ENCODE results near the gene LIPT2.
"Not testable (repeated sequence)": the region's sequence is repeated elsewhere in the genome, so short reads cannot be mapped to it uniquely, and the experiment has no call there.

The LIPT2 gene

DNA sequence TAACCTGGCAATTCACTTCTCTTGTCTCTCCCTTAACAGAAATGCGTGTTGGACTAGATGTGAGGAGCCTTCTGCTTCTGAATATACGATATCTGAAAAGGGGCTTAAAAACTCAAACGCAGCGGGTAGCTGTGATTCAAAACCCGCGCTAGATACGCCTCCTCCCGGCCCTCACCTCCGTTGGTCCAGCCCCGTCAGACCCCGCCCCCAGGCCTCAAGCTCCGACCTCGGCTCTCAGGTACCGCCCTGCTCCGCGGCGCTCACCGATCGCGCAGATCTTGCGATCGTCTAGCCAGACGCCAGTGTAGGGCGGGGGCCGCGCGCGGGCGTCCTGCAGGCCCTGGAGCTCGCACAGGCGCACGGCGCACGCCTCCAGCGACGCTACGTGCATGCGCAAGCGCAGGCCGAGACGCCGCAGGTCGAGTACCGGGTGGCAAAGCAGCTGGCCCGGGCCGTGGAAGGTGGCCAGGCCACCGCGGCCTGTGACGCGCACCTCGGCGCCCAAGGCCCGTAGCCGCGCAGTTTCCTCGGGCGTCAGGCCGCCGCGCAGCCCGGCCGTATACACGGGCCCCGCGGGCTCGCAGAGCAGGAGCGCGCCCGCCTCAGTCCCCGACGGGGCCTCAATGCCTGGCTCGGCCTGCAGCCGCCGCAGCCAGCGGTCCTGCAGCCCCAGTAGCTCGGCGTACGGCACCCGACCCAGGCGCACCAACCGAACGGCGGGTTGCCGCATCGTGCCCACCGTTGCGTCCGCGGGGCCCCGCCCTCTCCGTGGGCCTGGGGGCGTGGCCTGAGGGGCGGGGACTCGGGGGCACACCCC lies at the start of gene LIPT2:
TSS of gene LIPT2 (minus strand) at position 751 of the 817 bp plus-strand sequence. CDS start at position 730, 21 bp downstream.
- DNase-seq (ENCODE audit: low read depth in 2 of 2) = peak; percentile 96 to 98

DNA sequence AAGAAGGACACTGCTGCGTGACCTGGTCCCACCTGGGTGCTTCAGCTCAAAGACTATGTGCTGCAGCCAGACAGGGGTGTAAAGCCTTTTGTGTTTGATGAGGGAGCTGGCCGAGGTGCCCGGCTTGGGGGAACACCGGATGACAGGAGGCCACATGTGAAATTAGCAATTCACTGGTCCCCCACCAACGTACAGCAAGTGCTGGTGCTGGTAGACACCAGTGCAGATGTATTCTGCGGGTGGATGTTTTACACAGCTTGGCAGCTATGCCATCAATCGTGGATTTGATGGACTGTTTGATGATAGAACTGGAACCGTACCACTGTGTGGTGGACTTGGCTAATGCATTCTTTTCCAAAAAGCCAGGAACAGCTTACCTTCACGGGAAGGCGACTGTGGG lies 47.9 kb upstream of the LIPT2 start:
- no peak for DNase-seq (ENCODE audit: low read depth in 2 of 2)

DNA sequence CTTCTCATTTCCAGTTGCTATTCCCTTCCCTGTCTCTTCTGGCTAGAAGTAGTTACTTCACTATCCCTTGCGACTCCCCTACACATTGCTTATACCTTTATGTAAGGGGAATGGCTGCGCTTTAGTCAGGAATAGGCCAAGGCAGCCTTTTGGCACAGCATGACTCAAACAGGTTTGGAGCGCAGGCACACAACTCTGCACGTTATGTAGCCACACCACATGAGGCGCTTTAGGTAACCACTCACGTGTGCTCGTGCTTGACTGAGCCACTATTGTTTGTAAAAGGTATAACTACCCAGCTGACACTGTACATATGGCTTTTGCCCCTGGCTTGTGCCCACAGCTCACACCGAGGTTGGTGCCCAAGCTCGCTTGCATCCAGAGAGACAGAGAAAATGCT lies 46.7 kb upstream of the LIPT2 start:
- DNase-seq (ENCODE audit: low read depth in 2 of 2) = no peak

DNA sequence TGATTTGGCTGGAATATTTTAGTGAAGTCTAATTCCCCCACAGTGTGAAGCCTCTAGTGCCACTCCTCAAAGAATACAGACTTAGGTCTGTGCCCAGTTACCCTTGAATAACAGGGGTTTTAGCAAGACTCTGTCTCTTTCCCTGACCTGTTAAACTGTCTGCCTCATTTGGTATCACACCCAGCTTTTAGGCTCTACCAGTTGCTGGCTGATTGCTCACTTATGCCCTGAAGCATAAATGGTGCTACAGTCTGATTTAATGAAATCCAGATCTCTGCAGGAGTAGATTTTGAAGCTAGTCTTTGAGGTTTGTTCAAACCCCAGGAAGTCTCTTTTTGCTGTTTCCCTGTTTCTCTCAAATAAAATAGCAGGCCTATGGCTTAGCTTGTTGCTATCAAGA lies 45.2 kb upstream of the LIPT2 start:
- no peak for DNase-seq (ENCODE audit: low read depth in 2 of 2)

DNA sequence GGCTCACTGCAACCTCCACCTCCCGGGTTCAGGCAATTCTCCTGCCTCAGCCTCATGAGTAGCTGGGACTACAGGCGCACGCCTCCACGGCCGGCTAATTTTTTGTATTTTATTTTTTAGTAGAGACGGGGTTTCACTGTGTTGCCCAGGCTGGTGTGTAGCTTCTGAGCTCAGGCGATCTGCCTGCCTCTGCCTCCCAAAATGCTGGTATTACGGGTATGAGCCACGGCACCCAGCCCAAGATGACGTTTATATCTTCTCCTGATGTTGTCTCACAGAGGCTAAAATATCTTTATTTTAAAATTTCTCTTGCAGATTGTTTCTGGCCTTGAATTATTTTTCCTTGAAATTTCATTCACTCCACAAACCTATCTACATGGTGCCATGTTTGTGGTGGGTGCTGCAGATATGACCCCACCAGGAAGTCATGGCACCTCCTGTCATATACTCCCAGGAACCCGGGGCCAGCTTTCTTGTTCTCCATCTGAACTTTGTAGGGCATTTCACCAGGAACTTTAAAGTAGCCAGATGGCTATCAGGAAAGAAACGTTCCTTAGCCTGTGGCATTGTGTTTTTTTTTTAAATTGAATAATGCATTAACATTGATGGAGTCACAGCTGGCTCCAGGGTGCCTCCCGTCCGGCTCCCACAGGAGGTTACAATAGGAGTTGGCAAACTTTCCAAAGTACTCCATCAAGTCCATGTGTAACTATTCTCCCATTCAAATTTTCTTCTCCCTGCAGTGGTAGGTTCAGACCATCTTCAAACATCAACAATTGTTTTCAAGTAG lies 42.0 kb upstream of the LIPT2 start:
- no peak for DNase-seq (ENCODE audit: low read depth in 2 of 2)

DNA sequence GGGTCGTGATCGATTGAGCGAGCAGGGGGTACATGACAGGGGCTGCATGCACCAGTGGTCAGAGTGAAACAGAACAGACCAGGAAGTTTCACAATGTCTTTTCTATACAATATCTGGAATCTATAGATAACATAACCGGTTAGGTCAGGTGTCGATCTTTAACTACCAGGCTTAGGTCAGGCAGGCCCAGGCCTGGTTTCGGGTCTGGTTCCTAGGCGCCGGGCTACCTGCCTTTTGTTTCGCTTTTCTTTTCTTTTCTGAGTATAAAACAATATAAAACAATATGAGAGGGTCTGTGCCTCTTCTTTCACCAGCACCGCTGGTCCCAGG lies 41.4 kb upstream of the LIPT2 start:
- DNase-seq (ENCODE audit: low read depth in 2 of 2) = not testable (repeated sequence)

DNA sequence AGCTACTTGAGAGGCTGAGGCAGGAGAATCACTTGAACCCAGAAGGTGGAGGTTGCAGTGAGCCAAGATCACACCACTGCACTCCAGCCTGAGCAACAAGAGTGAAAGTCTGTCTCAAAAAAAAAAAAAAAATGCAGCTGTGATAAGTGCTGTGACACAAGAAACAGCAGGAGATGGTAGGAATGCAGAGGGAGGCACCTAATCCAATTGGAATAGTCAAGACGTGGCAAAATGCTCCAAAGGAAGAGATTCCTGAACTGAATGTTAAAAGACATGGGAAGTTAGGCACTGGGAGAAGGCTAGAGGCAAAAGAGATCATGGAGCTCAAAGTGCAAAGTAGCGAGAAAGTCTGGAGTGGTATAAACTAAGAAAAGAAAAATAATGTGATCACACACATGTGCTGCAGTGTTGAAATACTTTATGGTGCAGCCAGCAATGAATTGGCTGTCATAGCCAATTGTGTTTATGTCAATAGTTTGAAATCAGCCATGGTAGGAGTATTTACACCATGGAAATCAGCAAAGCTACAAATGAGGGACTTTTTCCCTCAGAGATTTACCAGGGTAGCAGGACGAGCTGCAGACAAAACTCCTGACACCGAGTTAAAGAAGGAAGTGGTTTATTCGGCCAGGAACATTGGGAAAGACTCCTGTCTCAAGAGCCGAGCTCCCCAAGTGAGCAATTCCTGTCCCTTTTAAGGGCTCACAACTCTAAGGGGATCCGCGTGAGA lies 40.9 kb upstream of the LIPT2 start:
- DNase-seq (ENCODE audit: low read depth in 2 of 2) = no peak

DNA sequence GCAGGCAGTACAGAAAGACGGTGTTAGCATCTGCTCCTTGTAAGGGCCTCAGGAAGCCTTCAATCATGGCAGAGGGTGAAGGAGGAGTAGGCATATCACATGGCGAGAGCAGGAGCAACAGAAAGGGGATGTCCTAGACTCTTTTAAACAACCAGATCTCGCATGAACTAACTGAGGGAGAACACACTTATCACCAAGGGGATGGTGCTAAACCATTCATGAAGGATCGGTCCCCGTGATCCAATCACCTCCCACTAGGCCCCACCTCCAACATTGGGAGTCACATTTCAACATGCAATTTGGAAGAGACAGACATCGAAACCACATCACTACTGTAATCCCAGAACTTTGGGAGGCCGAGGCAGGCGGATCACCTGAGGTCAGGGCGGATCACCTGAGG lies 39.9 kb upstream of the LIPT2 start:
- no peak for DNase-seq (ENCODE audit: low read depth in 2 of 2)

DNA sequence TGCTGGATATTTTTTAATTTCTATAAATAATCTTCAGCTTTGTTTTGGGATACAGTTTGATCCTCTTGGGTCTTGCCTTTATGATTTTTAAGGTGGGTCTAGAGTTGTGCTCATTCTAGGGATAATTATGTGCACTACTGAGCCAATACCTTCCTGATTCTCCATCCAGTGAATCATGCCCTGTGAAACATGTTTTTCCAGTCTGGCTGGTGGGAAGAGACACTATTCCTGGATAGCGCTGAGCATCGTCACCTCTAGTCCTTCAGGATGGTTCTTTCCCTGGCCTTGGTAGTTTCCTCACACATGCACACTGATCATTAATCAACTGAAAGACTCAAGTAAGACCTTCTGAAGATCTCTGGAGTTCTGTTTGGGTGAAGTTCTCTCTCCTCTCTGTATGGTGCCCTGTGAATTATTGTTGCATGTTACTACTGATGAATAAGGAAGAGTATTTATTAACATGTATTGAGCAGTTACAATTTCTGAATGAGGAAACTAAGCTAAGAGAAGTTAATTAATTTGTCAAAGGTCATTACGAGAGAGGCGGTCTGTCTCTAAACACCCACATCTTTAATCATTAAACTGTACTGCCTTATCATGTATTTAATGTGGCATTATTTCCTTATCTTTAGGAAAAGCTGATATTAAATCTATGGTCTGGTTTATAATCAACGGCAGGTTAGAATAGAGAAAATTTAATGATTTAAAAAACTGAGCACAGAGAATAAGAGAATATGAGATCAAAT lies 39.1 kb upstream of the LIPT2 start:
- DNase-seq (ENCODE audit: low read depth in 2 of 2) = no peak

DNA sequence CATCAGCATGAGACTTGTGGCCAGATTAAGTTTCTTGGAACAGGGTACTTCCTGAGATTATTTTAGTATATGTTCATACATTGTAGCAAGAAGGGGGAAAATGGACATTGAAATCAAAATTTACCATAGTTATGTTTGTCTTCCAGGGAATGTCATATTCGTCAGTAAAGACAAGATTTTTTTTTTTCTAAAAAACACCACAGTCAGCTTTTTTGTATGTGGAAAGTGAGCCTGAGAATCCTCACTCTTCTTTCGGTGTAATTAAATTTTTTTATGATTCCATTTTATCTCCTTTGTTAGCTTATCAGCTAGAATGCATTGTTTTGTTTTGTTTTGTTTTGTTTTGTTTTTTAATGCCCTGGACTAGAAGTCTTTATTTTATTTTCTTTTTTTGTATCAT lies 31.5 kb upstream of the LIPT2 start:
- no peak for DNase-seq (ENCODE audit: low read depth in 2 of 2)

DNA sequence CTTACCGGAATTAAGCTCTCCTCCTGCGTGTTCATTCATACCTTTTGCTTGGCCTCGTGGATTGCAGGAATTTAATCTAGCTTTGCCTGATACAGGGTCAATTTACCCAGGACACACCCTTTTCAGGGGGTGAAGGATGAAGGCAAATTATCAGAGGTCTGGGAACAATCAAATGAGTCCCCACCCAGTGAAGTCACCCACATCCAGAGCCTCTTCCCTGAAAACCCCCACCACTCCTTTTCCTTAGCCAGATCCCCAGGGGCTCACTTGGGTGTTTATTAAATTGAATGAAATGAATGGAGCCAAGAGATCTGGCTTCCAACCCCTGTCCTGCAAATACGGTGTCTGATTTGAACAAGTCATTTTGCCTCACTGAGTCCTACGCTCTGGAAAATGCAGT lies 31.0 kb upstream of the LIPT2 start:
- no peak for DNase-seq (ENCODE audit: low read depth in 2 of 2)

DNA sequence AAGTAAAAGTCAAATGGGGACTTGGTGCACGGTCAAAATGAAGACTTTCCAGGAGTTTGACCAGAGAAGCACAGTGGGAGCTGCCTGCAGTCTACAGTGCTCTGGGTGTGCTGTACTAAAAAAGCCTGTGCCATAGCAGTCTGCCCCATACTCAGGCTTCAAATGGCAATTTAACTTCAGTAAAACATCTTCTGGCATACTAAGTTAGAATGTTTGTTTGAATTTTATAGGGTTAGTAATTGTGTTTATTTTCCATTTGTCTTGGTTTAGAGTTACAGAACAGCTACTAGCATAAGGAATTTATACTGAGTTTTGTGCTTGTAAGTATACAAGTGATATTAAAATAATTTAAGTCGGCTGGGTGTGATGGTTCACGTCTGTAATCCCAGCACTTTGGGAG lies 29.3 kb upstream of the LIPT2 start:
- no peak for DNase-seq (ENCODE audit: low read depth in 2 of 2)

DNA sequence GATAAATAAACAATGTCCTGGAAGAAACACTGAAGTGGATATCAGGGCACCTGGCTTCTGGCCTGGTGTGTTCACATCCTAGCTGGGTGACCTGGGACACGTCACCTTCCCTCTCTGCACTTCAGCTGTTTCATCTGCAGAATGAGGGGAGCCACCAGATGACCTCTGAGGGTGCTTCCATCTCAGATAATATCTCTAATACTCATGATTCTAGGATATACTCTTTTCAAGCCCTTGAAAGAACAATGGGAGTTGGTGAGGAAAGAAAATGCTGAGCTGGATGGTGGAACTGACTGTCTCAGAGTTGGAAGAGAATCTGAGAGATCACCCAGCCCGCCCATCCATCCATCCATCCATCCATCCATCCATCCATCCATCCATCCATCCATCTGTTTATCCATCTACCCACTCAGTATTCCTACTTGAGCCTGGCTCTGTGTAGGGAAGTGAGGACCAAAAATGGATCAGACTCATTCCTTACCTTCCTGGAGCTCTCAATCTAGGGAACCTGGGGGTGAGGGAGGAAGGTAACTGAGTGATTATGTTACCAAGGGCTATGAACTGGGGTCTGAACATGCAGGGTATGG lies 28.2 kb upstream of the LIPT2 start:
- no peak for DNase-seq (ENCODE audit: low read depth in 2 of 2)

DNA sequence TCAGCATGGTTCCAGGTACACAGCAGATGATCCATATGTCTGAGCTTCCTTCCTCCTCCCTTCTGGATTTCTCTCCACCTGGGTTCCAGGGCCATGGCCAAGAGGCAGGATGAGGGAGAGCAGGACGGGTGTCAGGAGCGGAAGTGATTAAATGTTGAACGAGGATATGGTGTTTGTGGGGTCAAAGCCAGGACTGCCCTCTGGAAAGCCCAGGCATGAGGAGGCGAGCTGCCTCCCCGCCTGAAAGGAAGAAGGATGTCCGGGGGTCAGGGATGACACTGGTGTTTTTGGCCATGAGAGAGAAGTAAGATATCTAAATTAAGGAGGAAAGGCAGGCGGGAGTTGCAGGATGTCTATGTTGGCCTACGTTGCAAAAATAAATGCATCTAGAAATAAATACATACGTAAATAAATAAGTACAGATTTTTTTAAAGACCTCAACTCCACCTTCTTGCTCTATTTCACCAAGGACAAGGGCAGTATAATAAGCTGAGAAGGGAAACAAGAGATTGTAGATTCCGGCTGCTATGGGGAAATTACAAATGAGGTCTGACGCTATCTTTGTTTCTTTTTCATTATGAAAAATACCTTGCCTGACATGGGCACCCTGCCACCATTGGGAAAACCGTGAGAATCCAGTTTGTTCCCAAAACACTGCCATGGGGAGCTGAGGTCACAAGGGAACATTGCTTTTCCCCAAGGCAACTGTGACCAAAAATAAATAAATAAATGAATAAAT lies 27.6 kb upstream of the LIPT2 start:
- no peak for DNase-seq (ENCODE audit: low read depth in 2 of 2)

DNA sequence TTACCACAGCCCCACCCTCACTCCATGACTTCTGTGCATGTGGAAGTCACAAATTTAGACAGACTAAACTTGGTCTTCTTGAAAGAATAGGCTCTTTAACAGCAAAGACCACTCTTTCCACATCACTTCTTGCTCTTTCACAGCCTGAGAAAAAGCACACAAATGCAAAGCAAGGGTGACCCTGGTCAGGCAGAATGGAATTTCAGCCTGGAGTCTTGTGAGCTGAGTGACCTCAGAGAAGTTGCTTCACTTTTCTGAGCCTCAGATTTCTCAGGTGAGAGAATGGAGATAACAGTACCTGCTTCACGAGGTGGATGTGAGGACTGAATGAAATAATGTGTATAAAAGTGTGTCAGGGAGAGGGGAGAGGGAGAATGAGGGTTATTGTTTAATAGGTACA lies 26.8 kb upstream of the LIPT2 start:
- DNase-seq (ENCODE audit: low read depth in 2 of 2) = no peak

DNA sequence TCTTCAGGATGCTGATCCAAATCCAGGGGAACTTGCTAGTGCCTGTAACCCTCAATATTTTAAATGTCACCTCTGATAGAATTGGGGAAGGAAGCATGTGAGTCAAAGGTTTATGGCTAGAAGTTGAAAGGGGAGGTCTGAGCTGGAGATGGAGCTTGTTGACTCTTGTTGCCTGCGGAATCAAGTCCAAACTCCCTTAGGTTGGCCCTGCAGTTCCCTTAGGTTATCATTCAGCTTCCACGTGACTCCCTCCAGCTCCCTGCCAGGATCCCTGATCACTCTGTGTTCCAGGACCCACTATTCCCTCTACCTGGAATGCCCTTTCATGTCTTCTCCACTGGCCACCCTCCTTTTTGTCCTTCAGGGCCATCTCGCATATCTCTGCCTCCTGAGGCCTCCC lies 26.2 kb upstream of the LIPT2 start:
- no peak for DNase-seq (ENCODE audit: low read depth in 2 of 2)

DNA sequence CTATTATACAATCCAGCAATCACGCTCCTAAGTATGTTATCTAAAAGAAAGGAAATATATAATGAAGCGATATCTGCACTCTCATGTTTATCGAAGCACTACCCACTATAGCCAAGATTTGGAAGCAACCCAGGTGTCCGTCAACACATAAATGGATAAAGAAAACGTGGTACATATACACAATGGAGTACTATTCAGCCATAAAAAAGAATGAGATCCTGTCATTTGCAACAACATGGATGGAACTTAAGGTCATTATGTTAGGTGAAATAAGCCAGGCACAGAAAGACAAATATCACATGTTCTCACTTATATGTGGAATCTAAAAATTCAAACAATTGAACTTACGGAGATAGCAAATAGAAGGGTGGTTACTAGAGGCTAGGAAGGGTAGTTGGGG lies 24.1 kb upstream of the LIPT2 start:
- DNase-seq (ENCODE audit: low read depth in 2 of 2) = not testable (repeated sequence)

DNA sequence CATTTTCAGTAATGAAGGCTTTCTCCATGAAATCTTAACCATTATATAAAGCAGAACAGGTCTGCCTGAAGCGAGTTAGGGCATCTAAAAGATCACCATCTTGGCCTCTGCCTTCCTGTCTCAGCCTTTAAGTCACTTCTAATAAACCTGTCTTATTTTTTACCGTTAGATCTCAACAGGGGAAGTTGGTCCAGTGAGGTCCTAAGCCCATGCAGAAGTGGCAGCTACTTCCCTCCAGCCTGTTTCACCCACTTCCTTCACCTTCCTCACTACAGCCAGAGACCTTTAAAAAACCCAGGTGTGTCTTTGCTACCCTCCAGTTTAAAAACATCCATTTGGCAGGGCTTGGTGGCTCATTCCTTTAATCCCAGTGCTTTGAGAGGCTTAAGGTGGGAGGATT lies 14.1 kb upstream of the LIPT2 start:
- DNase-seq (ENCODE audit: low read depth in 2 of 2) = no peak

DNA sequence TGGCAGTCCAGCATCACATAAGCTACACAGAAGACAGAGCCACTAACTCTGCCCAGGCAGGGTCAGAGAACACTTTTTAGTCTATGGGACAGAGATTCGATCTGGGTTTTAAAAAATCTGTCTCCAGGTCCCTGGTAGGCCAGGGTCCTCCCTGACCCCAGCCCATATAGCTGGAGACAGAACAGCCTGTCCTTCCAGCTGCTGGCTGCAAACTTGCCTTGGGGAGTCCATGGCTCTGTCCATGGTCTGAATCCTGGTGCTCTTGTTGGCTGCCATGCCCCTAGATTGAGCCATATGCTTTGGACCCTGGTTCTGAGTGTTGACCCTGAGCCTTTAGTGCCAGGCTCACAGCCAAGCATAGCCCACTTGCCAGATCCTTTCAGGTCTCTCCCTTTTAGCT lies 13.3 kb upstream of the LIPT2 start:
- no peak for DNase-seq (ENCODE audit: low read depth in 2 of 2)

DNA sequence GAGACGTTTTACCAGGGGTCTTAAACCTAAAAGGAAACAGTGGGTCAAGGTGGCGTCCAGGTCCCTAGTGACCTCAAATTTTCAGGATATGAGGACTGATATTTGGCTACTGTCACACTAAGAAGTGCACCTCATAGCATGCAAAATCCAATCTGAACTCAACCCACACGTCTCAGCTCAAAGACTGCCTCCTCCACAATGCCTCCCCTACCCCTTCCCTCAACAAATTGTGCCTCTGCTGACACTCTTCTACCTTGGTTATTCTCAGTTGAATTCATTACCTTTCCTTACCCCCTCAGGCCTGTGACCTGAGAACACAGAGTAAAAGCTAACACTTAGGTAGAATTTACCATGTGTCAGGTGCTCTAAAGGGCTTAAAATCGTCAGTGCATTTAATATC lies 12.4 kb upstream of the LIPT2 start:
- DNase-seq (ENCODE audit: low read depth in 2 of 2) = no peak
